Astrocyte of the cerebellum (primary cell): ENCODE results near the gene DYNC1I2.

Source experiments
- DNase-seq: peaks from one replicate; pipeline ENCODE4 v3.0.0-alpha.2; 2011; ENCODE audit warnings: low read depth
- H3K4me3 ChIP-seq: 2 replicates; pipeline ENCODE4 v1.5.1; 2011; ENCODE audit warnings: mild to moderate bottlenecking, low read depth, low read length, moderate library complexity
- CTCF ChIP-seq: IDR thresholded peaks from 2 replicates; pipeline ENCODE4 v1.5.1; 2012; ENCODE audit warnings: low read length, low read depth, moderate library complexity, mild to moderate bottlenecking; ENCODE audit errors: missing control alignments
- in situ Hi-C: cut with HindIII; loops from 2 replicates; pipeline ENCODE4 v1.10.0; 2017; ENCODE audit warnings: low sequenced_read_pairs

The DYNC1I2 gene

GRCh38 chr2:171728989-171729951 lies 42.0 kb downstream of the DYNC1I2 start:
- no peak overlapping the region for H3K4me3 ChIP-seq
- no peak for DNase-seq
- in situ Hi-C loops: no loop called here
- TF ChIP-seq CTCF: no peak

GRCh38 chr2:171729952-171730317 lies 42.7 kb downstream of the DYNC1I2 start:
- no peak for TF ChIP-seq CTCF
- no peak overlapping the region for H3K4me3 ChIP-seq
- in situ Hi-C loops: no loop called here
- DNase-seq: no peak

GRCh38 chr2:171735991-171736710 lies 48.9 kb downstream of the DYNC1I2 start:
- no peak overlapping the region for H3K4me3 ChIP-seq
- in situ Hi-C loops: no loop called here
- no peak for DNase-seq
- no peak for TF ChIP-seq CTCF

GRCh38 chr2:171741189-171741588 lies 53.9 kb downstream of the DYNC1I2 start:
- peak; percentile 72 for DNase-seq
- no peak overlapping the region for H3K4me3 ChIP-seq
- in situ Hi-C loops: no loop called here
- TF ChIP-seq CTCF: no peak

GRCh38 chr2:171742760-171743159 lies 55.5 kb downstream of the DYNC1I2 start:
- no peak for DNase-seq
- no peak for TF ChIP-seq CTCF
- in situ Hi-C loops: no loop called here
- H3K4me3 ChIP-seq: no peak overlapping the region

- no peak for TF ChIP-seq CTCF
- DNase-seq: no peak
- H3K4me3 ChIP-seq: no peak overlapping the region
- in situ Hi-C loops: no loop called here
These were observed 57.9 kb downstream of the DYNC1I2 start for GRCh38 chr2:171745141-171745540.
